Midbrain (tissue), 1 donor: ENCODE data around the gene PIK3AP1.
"Not testable (repeated sequence)": the region's sequence is repeated elsewhere in the genome, so short reads cannot be mapped to it uniquely, and the experiment has no call there.

Experiments used
- DNase-seq: peaks from one replicate; lab custom pipeline; 2025; lab: John Stamatoyannopoulos, UW

Gene PIK3AP1

DNA sequence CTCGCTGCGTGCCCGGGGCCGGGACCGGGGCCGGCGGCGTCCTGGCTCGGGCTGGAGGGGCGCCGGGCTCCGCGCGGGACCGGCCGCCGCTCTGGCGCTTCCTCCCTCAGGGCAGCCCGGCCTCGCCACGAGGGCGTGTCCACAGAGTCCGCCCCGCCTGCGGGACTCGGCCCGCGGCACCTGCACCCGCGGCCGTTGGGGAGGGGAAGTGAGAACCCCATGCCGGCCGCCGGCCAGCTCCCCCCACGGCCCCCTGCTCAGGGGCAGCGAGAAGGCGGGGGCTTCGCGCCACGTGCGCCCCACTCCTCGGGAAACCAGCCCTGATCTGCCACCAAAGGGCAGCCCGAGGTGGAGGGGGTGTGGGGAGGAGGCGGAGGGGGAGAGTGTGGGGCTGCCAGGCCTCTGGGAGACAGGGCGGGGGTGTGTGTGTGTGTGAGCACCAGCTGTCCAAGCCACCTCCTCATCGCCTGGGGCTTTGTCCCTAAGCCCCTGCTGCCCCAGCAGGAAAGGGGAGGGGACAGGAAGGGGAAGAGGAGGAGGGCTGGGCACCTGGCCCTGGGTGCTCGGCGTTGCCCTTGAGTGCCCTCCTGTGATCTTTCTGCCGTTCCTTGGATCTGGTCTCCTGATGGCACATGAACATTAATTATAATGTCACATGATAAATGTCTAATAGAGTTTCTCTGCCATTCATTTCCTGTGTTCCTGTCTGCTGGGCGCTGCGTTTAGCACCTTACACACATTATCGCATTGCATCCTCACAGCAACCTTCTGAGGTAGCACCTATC, at the start of gene PIK3AP1:
Gene PIK3AP1, minus strand, starts transcription at position 93 of the 785 bp plus-strand sequence. CDS start 120 bp downstream, outside the sequence.
- no peak for DNase-seq

DNA sequence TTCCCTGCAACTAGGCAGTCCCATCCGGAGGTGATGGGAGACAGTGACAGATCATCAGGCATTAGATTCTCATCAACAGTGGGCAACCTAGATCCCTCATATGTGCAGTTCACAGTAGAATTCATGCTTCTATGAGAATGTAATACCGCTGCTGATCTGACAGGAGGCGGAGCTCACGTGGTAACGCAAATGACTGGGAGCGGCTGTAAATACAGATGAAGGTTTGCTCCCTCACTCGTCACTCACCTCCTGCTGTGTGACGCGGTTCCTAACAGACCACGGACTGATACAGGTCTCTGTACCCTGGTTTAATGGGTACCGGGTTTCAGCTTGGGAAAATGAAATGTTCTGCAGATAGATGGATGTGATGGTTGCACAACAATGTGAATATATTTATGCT, 47.8 kb upstream of the PIK3AP1 start:
- no peak for DNase-seq

DNA sequence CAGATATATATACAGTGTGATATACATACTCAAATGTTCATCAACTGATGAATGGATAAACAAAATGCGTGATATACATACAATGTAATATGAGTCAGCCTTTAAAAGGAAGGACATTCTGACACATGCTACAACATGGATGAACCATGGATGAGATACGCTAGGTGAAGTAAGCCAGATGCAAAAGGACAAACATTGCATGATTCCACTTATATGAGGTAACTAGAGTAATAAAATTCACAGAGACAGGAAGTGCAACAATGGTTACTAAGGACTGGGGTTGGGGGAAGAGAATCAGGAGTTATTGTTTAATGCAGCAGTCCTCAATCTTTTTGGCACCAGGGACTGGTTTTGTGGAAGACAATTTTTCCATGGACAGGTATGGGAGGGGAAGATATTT, 47.3 kb upstream of the PIK3AP1 start:
- no peak for DNase-seq

GRCh38 chr10:96765406-96766240, 45.3 kb upstream of the PIK3AP1 start:
- peak; percentile 42 for DNase-seq

DNA sequence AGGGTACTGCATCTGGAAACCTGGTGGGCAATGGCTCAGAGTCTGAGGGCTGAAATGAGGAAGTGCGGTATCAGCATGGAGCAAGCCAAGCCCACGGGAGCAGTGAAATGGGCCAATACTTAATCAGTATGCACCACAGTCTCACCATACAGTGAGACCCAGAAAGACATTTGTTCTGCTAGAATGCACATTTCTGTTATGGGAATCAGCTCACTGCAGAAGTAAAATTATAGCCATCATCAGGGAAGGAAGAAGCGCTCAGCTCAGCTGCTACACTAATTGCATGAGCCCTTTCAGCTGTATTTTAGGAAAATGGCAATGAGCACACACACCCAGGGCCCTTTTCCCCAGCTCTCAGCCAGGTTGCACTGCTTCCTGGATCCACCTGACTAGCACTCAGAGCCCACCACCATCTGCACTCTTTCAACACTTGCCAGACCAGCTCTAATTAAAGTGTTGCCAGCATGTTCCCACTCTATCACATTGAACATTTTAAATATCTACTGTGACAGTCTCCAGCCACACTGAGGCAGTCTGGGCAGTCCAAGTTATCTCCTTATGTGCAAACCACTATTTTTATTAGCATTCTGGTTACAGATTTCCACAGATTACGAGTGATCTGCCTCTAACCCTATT, 44.2 kb upstream of the PIK3AP1 start:
- no peak for DNase-seq

DNA sequence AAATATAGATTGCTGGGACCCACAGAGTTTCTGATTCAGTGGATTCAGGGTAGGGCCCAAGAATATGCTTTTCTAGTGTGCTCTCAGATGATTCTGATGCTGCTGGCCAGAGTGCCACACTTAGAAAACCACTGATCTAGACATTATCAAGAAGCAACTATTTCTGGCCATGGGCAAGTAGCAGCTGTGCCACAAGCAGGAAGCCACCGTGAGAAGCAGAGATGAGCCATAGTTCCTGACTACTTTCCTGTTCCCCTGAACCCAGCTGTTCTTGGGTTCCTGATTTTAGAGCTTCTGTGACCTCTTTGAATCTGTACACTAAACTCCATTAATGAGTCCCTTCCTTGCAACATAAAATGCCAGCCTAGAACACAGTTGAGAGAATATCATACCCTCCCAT, 38.1 kb upstream of the PIK3AP1 start:
- DNase-seq, result peak; percentile 11

DNA sequence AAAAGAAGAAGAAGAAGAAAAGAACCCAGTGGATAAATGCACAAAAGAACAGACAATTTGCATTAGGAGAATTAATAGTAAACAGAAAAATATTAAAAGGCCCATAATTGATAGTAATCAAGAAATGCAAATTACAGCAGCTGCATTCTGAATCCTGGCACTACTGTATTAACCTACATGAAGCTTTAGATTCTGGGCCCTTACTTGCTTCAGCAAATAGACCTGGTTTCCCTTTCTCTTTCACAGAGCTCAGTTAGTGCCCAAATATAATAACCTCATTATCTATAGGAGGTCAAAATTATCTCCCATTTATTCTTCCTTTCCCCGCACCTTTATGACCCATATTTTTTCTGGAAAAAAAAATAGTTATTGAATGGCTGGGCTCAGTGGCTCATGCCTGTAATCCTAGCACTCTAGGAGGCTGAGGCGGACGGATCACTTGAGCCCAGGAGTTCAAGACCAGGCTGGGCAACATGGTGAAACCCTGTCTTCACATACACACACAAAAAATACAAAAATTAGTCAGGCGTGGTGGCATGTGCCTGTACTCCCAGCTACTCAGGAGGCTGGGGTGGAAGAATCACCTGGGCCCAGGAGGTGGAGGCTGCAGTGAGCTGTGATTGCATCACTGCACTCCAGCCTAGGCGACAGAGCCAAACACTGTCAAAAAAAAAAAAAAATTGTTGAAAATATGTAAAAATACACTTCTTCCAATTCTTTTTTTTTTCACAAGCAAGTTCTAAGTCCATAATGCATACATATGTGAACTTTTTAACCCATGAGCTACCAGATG, 36.0 kb upstream of the PIK3AP1 start:
- no peak for DNase-seq

GRCh38 chr10:96753956-96754355, 33.6 kb upstream of the PIK3AP1 start:
- no peak for DNase-seq

DNA sequence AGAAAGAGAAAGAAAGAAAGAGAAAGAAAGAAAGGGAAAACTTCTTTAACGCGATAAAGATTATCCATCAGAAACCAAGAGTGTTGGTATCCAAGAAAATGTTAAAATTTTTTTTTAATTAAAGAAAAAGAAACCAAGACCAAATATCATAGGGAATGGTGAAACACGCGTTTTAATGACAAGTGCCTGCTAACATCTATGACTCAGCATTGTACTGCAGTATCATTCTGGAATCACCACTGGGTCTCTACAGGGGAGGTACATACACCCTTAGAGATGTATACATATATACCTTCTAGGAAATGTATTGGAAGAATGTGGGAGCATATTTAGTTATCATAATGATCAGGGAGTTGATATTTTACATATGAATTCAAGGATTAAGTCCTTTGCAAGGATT, 32.1 kb upstream of the PIK3AP1 start:
- no peak for DNase-seq

DNA sequence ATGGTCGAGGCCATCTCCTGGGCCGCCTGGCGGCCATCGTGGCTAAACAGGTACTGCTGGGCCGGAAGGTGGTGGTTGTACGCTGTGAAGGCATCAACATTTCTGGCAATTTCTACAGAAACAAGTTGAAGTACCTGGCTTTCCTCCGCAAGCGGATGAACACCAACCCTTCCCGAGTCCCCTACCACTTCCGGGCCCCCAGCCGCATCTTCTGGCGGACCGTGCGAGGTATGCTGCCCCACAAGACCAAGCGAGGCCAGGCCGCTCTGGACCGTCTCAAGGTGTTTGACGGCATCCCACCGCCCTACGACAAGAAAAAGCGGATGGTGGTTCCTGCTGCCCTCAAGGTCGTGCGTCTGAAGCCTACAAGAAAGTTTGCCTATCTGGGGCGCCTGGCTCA, 30.0 kb upstream of the PIK3AP1 start:
- not testable (repeated sequence) for DNase-seq

DNA sequence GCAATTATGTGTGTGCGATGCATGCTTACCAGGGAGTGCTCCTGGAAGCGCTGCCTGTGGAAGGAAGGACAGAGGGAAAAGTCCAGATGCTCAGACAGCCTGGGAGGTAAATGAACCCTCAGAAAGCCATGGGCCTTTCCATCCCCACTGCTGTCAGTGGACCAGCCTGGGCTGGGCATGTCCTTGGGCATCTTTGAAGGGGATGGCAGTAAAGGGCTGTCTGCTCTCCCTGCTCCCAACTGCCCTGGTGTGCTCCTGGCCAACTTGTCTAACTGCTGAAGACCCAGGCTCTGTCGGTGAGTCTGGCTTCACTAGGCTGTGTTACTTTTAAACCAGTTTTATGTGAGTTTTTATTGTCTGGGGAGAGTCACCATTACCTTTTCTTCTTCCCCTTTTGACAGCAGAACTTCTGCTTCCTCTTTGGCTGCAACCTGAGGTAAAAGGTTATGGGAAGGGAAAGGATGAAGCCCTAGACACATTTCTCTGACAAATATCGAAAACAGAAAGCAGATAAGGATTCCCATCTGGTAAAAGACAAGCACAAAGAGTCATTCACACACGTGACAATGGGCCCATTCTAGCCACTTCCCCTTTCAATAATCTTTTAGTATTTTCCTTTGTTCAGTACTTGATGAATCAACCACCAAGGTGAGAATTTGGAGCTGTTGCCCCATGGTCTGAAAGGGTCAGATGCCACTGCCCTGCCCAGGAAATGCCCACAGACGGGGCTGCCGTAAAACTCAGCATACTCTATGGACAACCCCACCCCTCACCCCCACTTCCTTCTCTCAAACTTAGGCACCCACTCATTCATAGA, 27.6 kb upstream of the PIK3AP1 start:
- DNase-seq, result no peak

DNA sequence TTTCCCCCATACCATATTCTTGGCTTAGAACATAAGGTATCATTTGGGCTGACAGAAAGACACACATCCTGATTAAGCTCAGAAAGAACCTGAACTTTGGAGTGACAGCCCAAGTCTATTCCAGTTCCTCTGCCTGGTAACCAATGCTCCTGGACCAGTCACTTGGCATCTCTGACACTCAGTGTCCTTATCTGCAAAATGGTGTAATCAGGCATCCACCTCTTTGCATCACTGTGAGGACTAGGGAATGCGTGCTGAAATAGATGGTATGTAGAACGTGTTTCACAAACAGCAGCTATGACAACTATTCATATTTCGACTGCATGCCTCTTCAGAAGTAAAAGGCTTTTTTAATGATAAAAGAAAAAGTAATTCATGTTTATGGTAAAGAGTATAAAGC, 26.2 kb upstream of the PIK3AP1 start:
- DNase-seq, result no peak

- no peak for DNase-seq
Observed at GRCh38 chr10:96745950-96746349, 25.6 kb upstream of the PIK3AP1 start.

DNA sequence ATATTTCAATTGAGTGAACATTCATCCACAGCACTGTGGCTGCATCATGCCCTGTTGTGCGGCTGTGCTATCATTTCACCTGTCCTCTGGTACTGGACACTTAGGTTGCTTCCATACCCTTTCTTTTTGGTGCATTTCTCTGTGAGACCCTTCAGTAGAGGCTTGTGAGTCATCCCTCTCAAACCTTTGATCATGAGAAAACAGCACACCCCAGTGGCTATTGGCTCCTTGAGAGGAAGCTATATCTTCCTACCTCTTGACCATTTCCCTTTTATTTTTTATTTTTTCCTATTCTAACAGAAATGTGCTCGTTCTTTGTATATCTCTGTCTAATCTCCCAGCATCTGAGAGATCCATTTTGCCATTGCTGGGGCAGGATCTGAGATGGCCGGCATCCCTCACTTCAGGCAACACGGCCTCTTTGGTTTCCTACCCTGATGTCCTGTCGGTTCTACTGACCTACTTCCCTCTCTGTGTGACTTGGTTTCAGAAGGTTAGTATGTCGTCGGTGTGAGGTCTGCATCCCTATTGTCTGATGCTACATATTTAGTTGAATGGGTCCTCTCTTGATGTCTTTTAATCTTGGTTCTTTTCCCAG, 23.8 kb upstream of the PIK3AP1 start:
- DNase-seq, result no peak

DNA sequence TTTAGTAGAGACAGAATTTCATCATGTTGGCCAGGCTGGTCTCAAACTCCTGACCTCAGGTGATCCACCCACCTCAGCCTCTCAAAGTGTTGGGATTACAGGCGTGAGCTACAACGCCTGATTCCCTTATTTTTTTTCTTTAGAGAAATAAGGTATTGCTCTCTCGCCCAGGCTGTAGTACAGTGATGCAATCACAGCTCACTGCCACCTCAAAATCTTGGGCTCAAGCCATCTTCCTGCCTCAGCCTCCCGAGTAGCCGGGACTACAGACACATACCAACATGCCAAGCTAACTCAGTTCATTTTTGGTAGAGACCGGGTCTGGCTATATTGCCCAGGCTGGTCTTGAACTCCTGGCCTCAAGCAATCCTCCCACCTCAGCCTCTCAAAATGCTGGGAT, 21.2 kb upstream of the PIK3AP1 start:
- not testable (repeated sequence) for DNase-seq

- DNase-seq, result peak; percentile 30
Observed at GRCh38 chr10:96740579-96741281, 20.4 kb upstream of the PIK3AP1 start.

DNA sequence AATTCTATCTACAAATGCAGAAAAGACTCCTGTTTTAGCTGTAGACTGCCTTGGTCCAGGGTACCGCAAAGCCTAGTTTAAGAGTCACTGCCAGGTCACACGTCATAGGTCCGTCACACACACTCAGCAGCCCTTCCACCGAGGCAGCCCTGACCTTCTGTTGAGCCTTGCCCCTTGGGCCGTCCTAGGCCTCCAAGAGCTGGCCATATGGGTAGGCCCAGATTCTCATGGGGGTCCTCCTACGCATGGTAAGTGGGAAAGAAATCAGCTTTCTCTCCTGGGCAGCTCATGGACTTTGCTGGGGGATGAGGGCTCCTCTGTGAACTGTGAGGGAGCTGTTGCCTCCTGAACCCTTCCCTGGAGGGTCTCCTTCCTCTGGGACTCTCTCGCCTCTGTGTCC, 19.8 kb upstream of the PIK3AP1 start:
- no peak for DNase-seq

- DNase-seq, result not testable (repeated sequence)
Observed at GRCh38 chr10:96737307-96737902, 17.1 kb upstream of the PIK3AP1 start.

DNA sequence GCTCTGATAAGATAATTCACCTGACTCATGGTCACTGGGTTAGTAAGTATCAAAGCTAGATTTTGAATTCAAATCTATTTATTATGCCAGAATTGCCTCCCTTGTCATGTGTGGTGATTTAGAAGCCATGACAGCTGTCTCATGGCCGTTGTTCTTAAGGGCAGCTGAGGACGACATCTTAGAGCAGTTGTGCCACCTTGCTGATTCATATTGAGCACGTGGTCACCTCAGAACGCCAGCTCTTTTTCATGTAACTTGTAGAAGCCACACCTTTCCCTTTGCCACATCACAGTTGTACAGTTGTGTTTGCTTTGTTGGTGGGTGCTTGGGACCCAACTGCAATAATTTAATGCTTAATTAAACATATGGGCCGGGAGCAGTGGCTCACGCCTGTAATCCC, 4.3 kb upstream of the PIK3AP1 start:
- no peak for DNase-seq

DNA sequence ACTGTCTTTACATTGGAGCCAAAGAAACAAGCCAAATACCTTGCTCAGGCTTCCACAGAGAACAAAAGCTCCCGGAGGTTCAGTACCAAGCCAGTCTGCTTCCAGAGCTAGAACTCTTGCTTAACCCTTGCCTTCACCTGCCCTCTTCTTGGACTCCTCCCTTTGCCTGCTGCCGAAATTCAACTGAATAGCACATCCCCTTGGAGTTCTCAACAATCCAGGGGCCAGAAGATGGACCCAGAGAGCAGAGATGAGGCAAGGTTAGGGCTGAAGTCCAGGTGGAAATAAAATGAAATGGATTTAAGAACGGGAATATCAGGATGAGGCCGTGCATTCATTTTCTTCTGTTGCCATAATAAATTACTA, 876 bp upstream of the PIK3AP1 start:
- DNase-seq, result no peak
